DOHH2 (cell line): ENCODE results near the gene EPHA4.

Source experiments
- EZH2phosphoT487 ChIP-seq: fragments of 200-600 bp; sonication (generic); IDR thresholded peaks from 2 replicates; pipeline ENCODE4 v1.6.1; 2017; ENCODE audit warnings: borderline replicate concordance, mild to moderate bottlenecking, antibody characterized with exemption, low read length, moderate library complexity, mixed read lengths
- TF ChIP-seq, protein P1 (sequence below): fragments of 200-600 bp; sonication (generic); IDR thresholded peaks from one replicate; pipeline ENCODE4 v1.5.1; 2014; ENCODE audit warnings: antibody characterized with exemption, mild to moderate bottlenecking, low read depth, low read length; ENCODE audit not compliant: poor library complexity, severe bottlenecking

DNA sequence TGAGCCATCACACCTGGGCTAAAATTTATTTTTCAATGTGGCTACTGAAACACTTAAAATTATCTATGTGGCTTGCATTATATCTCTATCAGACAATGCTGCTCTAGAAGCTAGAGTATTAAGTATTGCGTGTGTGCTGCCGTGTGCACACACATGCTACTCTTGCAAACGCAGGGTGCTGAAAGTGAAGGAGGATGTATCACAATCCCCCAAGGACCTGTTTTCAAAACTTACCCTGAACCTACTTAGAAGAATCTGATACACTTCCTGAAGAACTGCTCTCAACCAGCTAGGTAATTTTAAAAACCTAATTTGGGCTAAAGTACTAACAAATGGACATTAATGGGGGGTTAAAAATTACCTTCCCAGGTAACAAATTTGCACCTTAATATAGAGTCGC, 66.5 kb downstream of the EPHA4 start:
- TF ChIP-seq, protein P1, sequence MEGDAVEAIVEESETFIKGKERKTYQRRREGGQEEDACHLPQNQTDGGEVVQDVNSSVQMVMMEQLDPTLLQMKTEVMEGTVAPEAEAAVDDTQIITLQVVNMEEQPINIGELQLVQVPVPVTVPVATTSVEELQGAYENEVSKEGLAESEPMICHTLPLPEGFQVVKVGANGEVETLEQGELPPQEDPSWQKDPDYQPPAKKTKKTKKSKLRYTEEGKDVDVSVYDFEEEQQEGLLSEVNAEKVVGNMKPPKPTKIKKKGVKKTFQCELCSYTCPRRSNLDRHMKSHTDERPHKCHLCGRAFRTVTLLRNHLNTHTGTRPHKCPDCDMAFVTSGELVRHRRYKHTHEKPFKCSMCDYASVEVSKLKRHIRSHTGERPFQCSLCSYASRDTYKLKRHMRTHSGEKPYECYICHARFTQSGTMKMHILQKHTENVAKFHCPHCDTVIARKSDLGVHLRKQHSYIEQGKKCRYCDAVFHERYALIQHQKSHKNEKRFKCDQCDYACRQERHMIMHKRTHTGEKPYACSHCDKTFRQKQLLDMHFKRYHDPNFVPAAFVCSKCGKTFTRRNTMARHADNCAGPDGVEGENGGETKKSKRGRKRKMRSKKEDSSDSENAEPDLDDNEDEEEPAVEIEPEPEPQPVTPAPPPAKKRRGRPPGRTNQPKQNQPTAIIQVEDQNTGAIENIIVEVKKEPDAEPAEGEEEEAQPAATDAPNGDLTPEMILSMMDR: no peak
- TF ChIP-seq EZH2phosphoT487: no peak
